HG02642 (cell line): ENCODE measurements around the gene RIPK1.
A peak's percentile ranks its signal among the peaks of the same experiment; 100 is the strongest.
"Not testable (repeated sequence)": the region's sequence is repeated elsewhere in the genome, so short reads cannot be mapped to it uniquely, and the experiment has no call there.

Experiments used
- ATAC-seq: cut with Tn5 transposase; IDR thresholded peaks from one replicate; pipeline ENCODE4 v1.9.1; 2021; ENCODE audit warnings: mild to moderate bottlenecking; ENCODE audit not compliant: unreplicated experiment, poor library complexity

Gene RIPK1

DNA sequence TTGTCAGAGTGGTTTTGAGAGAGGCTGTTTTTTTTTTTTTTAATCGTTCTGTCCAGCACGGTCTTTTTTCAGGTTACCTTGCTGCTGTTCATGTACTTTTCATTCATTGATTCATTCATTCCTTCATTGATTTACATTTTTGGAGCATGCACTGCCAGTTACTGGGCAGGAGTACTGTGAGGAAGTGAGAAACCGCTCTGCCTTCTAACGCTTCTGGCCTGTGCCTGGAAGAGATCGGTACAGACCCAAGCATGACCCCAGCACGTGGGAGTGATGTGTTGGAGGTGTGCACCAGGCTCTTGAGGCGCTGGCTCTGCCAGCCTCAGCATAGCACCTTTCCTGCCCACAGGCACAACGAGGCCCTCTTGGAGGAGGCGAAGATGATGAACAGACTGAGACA, 9.1 kb downstream of the RIPK1 start:
- no peak for ATAC-seq

- not testable (repeated sequence) for ATAC-seq
Measured at GRCh38 chr6:3078952-3079351, 10.7 kb downstream of the RIPK1 start.

DNA sequence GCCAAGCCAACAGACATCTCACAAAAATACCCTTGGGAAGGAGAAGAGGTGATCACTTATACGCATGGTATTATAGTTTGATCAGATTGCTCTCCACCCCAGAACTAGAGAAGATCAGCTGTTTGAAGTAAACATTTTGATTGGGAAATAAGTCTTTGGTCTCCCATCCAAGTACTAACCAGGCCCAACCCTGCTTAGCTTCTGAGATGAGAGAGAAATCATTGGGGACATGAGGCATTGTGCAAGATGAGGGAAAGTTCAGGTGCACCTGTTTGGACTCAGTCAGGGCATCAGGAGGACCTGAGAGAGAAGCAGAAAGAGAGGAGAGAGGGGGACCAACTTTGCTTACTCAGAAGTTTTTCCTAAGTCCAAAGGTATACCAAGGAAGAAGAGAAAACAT, 11.4 kb downstream of the RIPK1 start:
- ATAC-seq, result no peak

GRCh38 chr6:3081960-3082359, 13.7 kb downstream of the RIPK1 start:
- ATAC-seq, result no peak

- ATAC-seq, result no peak
Measured at GRCh38 chr6:3085074-3085473, 16.8 kb downstream of the RIPK1 start.

DNA sequence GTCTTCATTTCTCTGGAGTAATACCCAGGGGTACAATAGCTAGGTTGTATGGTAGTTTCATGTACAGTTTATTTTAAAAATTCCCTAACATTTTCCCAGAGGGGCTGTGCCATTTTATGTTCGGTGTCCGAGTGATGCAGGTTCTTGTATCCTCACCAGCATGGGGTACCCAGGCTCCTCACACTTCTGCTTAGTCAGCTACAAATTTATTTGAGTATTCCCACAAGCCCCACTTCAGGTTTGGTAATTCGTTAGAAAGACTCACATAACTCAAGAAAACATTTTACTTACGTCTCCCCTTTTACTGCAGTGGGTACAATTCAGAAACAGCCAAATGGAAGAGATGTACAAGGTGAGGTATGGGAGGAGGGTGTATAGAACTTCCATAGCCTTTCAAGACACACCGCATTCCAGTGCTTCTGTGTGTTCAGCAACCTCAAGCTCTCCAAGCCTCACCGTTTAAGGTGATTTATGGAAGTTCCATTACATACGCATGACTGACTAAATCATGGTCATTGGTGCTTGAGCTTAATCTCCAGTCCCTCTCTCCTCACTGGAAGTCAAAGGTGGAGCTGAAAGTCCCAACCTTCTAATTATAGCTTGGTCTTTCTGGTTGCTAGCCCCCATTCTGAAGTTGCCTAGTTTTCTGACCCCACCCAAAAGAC, 18.1 kb downstream of the RIPK1 start:
- no peak for ATAC-seq

DNA sequence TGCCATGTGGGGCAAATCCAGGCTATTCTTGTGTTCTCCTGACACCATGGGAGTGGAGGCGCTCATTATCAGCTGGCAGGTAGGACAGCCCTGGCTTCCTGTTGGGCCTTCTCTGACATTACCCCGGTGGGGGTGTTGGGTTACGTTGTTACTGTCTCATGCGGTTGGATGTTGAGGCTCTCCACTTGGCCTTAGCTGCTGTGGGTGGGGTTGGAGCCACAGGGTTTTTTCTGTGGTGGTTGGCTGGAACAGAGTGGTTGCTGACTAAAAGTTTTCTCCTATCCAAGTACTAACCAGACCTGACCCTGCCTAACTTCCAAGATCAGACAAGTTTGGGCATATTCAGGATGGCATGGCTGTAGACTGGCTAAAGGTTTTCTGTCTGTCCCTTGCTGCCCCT, 20.2 kb downstream of the RIPK1 start:
- no peak for ATAC-seq

DNA sequence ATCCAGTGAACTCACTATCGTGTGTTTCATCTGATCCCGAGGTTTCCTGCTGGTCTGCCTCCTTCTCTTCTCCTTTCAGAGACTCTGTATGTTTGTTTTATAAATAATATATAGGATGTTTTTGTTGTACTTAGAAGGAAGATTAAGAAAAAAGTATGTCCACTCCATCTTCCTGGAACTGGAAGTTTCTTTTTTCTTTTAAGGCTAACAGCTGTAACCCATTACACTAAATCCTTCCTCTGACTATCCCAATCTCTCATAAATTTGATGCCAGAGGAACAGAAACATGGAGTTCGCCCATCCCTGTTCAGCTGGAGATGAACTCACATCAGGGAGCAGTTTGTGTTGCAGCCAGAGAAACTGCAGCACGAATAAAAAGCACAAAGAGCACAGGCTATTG, 20.7 kb downstream of the RIPK1 start:
- no peak for ATAC-seq

DNA sequence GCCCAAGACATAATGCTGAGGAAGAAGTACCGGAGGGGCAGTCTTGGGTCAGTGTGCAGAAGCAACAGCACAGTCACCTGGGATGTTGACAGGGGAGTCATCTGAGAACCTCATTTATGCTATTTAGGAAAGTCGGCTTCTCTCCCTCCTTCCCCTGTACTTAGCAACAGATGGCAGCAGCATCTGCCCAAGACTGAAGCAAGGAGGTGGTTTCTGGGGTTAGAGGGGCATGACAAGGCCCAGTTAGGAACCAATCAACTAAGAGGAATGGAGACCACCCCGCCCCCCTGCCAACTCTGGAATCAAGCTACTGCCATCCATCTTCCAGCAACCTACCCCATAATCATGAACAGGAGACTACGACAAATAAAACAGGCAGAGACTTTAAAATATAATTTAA, 21.7 kb downstream of the RIPK1 start:
- no peak for ATAC-seq

DNA sequence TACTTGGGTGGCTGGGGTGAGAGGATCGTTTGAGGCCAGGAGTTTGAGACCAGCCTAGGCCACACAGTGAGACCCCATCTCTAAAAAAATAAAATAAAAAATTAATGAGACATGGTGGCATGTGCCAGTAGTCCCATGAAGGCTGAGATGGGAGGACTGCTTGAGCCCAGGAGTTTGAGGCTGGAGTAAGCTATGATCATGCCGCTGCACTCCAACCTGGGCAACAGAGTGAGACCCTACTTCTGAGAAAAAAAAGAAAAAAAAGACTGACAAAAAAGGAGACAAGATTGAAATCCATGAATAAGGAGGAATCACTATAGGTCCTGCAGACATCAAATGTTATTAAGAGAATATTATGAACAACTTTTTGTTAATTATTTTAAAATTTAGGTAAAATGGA, 26.5 kb downstream of the RIPK1 start:
- ATAC-seq, result no peak

DNA sequence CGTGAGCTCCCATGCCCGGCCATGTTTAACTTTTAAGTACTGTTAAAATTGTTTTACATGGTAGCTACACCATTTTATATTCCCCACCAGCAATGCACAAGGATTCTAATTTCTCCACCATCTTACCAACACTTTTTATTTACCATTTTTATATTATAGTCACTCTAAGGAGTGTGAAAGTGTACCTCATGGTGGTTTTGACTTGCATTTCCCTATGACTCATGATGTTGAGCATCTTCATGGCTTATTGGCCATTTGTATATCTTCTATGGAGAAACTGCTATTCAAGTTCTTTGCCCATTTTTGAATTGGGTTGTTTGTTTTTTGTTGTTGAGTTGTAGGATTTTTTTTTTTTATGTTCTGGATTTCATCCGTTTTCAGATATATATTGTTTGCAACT, 34.6 kb downstream of the RIPK1 start:
- no peak for ATAC-seq

GRCh38 chr6:3108746-3109414, 40.6 kb downstream of the RIPK1 start:
- ATAC-seq, result no peak

DNA sequence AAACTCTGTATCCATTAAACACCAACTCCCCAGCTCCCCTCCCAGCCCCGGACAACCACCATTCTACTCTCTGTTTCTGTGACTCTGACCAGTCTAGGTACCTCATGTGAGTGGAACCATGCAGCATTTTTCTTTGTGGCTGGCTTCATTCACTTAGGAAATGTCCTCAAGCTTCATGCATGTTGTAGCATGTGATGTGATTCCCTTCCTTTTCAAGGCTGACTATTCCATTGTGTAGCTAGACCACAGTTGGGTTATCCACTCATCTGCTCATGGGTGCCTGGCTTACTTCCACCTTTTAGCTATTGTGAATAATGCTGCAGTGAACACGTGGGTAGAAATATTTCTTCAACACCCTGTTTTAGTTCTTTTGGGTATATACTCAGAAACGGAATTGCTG, 41.5 kb downstream of the RIPK1 start:
- no peak for ATAC-seq

- no peak for ATAC-seq
Measured at GRCh38 chr6:3114377-3114776, 46.1 kb downstream of the RIPK1 start.

GRCh38 chr6:3117912-3118352, 49.6 kb downstream of the RIPK1 start:
- no peak for ATAC-seq

- peak; percentile 95 for ATAC-seq
Measured at GRCh38 chr6:3118353-3119039, 50.2 kb downstream of the RIPK1 start, which contains the start of gene BPHL. Gene BPHL (plus strand): TSS chr6:3118711. CDS start chr6:3118741, 30 bp downstream.

DNA sequence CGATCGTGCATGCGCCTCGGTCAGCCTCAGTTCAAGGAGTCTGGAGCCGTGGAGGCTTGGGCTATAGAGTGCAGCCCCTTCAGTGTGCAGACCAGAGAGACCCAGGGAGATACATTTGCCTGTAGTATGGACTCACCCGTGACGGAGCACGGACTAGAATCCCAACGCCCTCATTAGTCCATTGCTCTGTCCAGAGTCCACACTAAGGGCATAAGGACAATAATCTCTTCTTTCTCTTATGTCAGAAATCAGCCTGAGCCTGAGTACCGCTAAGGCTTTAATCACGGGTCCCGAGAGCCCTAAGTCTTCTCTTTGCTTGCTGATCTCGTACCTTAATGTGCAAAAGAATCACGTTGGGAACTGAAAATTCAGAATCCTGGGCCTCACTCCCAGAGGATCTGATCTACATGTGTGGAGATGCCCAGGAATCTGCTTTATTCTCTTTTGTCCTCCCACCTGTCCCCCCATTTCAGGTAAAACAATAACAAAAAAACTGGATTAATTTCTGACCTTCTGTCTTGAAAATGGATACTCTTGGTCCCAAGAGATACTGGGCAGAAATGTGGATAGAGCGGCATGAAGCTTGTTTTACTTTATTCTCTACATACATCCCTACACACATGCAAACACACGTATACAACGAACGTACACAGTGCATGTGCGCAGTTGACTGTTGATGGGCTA, 50.9 kb downstream of the RIPK1 start:
- ATAC-seq, result peak; percentile 30

GRCh38 chr6:3120765-3121089, 52.4 kb downstream of the RIPK1 start:
- no peak for ATAC-seq

GRCh38 chr6:3122823-3123182, 54.5 kb downstream of the RIPK1 start:
- no peak for ATAC-seq

DNA sequence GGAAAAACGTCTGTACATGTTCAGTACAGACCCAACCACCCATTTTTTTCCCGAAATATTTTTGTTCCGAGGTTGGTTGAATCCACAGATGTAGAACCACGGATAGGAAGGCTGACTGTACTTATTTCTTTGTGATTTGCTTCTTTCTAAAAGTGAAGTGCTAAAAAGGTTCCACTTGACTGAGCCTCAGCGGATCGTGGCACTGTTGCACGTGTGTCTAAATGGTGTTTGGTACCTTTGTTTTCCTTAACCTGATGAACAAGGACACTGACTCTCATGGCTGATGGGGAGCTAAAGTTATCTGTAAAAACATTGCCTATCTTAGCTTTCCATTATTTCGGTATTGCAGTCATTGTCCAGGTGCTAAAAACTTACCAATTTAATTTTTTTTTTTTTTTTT, 56.4 kb downstream of the RIPK1 start:
- ATAC-seq, result no peak

DNA sequence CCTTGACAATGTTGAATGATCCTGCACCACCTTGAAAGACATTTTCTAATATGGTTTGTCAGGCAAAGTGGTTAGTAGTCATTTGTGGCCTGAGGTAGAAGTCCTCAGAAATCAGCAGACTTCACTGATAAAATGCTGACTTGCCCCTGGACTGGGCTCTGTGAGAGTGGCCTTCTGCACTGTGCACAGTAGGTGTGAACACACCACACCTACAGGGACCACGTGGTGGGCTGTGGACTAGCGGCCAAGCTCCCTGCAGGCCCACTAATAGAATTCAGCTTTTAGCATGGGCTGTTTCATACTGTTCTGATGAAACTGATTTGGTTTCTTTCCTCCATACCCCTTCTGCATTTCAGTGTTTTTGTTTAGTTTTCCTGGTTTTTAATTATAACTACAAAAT, 57.5 kb downstream of the RIPK1 start:
- no peak for ATAC-seq
